ENCODE data around the gene ARFGEF3. TPM values are rescaled to one million over a fixed set of nuclear protein-coding genes. Genes with fewer than 3 reads are reported as not detected.
A peak's percentile ranks its signal among the peaks of the same experiment; 100 is the strongest.

The ARFGEF3 gene
- total and polyA plus RNA-seq, 8 donors = 5.8 to 22.6 (median 8.1) TPM

DNA sequence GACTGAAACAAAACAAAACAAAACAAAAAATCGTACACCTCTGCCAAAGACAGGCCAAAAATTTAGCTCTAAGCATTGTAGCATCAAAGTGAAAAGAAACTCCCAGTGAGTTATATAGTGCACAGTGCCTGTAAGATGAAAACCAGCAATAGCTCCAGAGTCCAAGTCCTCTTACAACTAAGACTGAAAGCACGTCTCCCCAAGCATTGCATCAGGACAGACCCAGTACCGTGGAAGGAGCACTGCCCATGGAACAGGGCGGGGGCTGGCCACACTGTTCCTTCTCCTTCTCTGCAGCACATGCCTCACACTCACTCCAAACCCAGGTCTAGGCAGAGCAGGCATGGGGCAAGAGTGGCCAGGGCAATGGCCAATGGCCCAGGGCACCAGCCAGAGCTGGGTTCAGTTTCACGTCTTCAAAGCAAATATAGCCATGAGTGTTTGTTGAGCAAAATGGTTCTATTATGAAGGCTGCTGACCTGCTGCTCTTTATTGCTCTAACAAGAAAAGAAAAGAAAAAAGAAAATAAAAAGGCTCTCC, 128.8 kb downstream of the ARFGEF3 start:
- no peak for ATAC-seq

GRCh38 chr6:138291036-138291848, 129.5 kb downstream of the ARFGEF3 start:
- ATAC-seq (no peak), DNase-seq (no peak)
- H3K4me1 ChIP-seq = no peaks in the 10 kb centered on the region
- H3K9me3 ChIP-seq = no peaks in the 10 kb centered on the region
- no peaks in the 10 kb centered on the region for H3K27me3 ChIP-seq
- peaks cover 0 to 18% of the 10 kb centered on the region in 2 donors for H3K36me3 ChIP-seq
- no peak overlapping the region for H3K4me3 ChIP-seq
- H3K27ac ChIP-seq = no peak overlapping the region
- no peak for TF ChIP-seq CTCF (IDR thresholded peaks at IDR 0.05)
- intact Hi-C loops (cut with DNase I) = no loop called here

More for the DNA sequence above, 128.8 kb downstream of the ARFGEF3 start:
- DNase-seq = no peak
- Histone ChIP-seq H3K9me3 (no peaks in the 10 kb centered on the region), H3K27me3 (no peaks in the 10 kb centered on the region), H3K4me3 (no peak overlapping the region), H3K36me3 (peaks cover 0 to 18% of the 10 kb centered on the region in 2 donors), H3K4me1 (no peaks in the 10 kb centered on the region), H3K27ac (no peak overlapping the region)
- TF ChIP-seq CTCF (IDR thresholded peaks at IDR 0.05) = no peak
- intact Hi-C loops (cut with DNase I) = no loop called here

DNA sequence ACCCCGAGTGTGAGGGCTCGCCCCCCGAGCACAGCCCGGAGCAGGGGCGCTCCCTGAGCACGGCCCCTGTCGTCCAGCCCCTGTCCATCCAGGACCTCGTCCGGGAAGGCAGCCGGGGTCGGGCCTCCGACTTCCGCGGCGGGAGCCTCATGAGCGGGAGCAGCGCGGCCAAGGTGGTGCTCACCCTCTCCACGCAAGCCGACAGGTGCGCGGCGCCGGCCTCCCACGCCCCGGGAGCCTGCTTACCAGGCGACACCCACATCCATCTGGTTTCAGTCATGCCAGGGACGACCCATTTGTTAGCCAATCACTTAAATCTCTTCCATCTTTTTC, 130.1 kb downstream of the ARFGEF3 start:
- peak in 1 of 4 donors; percentile 75 for DNase-seq
- intact Hi-C loops (cut with DNase I) = no loop called here
- TF ChIP-seq CTCF (IDR thresholded peaks at IDR 0.05) = no peak

DNA sequence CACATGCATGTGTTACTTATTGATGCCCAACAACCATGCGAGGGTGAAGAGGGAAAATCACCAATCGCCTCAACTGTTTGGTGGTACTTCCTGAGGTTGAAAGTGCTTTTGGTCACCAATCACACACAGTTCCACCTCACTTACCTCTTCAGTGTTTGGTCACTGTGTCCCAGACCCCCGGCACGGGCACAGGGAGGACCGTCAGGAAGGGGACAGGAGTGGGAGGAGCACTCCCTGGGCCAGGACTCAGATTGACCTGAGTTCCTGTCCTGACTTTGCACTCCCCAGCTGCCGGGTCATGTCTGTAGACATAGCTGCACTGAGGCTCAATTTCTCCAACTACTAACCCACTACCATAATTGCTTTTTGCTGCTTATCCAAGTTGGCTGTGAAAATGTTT, 130.7 kb downstream of the ARFGEF3 start:
- no peak for ATAC-seq
- no peak for DNase-seq
- peaks cover 0 to 25% of the 10 kb centered on the region in 2 donors for H3K36me3 ChIP-seq
- H3K9me3 ChIP-seq = no peaks in the 10 kb centered on the region
- no peak for TF ChIP-seq CTCF (IDR thresholded peaks at IDR 0.05)
- H3K27me3 ChIP-seq = no peaks in the 10 kb centered on the region
- H3K27ac ChIP-seq = no peak overlapping the region
- no peak overlapping the region for H3K4me3 ChIP-seq
- H3K4me1 ChIP-seq = no peaks in the 10 kb centered on the region
- intact Hi-C loops (cut with DNase I) = no loop called here

More for the DNA sequence above, 130.1 kb downstream of the ARFGEF3 start:
- Histone ChIP-seq H3K36me3 (peaks cover 0 to 20% of the 10 kb centered on the region in 2 donors), H3K9me3 (no peaks in the 10 kb centered on the region), H3K27ac (no peak overlapping the region), H3K4me1 (no peaks in the 10 kb centered on the region), H3K27me3 (no peaks in the 10 kb centered on the region), H3K4me3 (no peak overlapping the region)
- ATAC-seq = no peak
